H1 (cell line): Measurements from ENCODE around the gene CNIH4. TPM values are rescaled to one million over a fixed set of nuclear protein-coding genes. Genes with fewer than 3 reads are reported as not detected.

Experiments
- E2F6 ChIP-seq: IDR thresholded peaks from 2 replicates; pipeline ENCODE4 v1.6.1; 2012; ENCODE audit warnings: inconsistent platforms
- NANOG ChIP-seq: IDR thresholded peaks from 2 replicates; pipeline ENCODE4 v1.6.1; 2011; ENCODE audit warnings: low read length, low read depth, mild to moderate bottlenecking, inconsistent platforms; ENCODE audit not compliant: insufficient read depth, poor library complexity, severe bottlenecking
- SIRT6 ChIP-seq: IDR thresholded peaks from one replicate; pipeline ENCODE4 v1.7.1; 2012; ENCODE audit warnings: low read length, inconsistent platforms
- SP2 ChIP-seq: IDR thresholded peaks from 2 replicates; pipeline ENCODE4 v1.6.1; 2012; ENCODE audit warnings: mild to moderate bottlenecking, low read length, inconsistent platforms
- polyA plus RNA-seq, 7 experiments: library from polyadenylated mRNA; depleted of rRNA in 3 of 7; stranded (reverse) in 5 of 7; unstranded in 2 of 7; fragments of >200 nt in 5 of 7; fragments of 200-250 nt in 2 of 7; gene quantifications; 1 replicate in 5 of 7; 2 replicates in 1 of 7; 4 replicates in 1 of 7; pipeline versions ENCODE4 v1.2.1 to v1.2.3, GENCODE V29; 2011 to 2013; ENCODE audit warnings: missing spikeins in 2 of 7, mixed read lengths in 2 of 7
- total RNA-seq: library from RNA; stranded (reverse); fragmentation: NEBNext Ultra II Directional; extraction: Animal tissue kit (Norgen Biotek cat#: 25700); gene quantifications from 2 replicates; pipeline ENCODE4 v1.2.1, GENCODE V29; 2021

The CNIH4 gene
- total and polyA plus RNA-seq, 2 of the 8 experiments (the other 6 are each of a cell fraction or from before 2014, with no cell fraction given) = 76.2 to 151 TPM

DNA sequence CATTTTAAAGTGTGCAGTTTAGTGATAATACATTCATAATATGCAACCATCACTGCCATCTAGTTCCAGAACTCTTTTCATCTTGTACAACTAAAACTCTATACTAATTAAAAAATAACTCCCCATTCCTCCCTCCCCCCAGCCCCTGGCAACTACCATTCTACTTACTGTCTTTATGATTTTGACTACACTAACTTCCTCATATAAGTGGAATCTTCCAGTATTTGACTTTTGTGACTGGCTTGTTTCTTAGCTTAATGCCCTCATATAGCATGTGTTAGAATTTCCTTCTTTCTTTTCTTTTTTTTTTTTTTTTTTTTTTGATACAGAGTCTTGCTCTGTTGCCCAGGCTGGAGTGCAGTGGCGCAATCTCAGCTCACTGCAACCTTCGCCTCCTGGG is 25.4 kb upstream of the CNIH4 start (continued):
- TF ChIP-seq SIRT6 = no peak
- TF ChIP-seq NANOG = no peak
- TF ChIP-seq E2F6 = no peak
- no peak for TF ChIP-seq SP2
